GM21737 (cell line): ENCODE data around the gene BRSK2.
"Not testable (repeated sequence)": the region's sequence is repeated elsewhere in the genome, so short reads cannot be mapped to it uniquely, and the experiment has no call there.

ENCODE experiments used
- ATAC-seq: cut with Tn5 transposase; IDR thresholded peaks from one replicate; pipeline ENCODE4 v1.9.1; 2021; ENCODE audit warnings: mild to moderate bottlenecking, moderate library complexity; ENCODE audit not compliant: unreplicated experiment

BRSK2 gene

GRCh38 chr11:1433568-1433967, 43.8 kb downstream of the BRSK2 start:
- ATAC-seq, result no peak

DNA sequence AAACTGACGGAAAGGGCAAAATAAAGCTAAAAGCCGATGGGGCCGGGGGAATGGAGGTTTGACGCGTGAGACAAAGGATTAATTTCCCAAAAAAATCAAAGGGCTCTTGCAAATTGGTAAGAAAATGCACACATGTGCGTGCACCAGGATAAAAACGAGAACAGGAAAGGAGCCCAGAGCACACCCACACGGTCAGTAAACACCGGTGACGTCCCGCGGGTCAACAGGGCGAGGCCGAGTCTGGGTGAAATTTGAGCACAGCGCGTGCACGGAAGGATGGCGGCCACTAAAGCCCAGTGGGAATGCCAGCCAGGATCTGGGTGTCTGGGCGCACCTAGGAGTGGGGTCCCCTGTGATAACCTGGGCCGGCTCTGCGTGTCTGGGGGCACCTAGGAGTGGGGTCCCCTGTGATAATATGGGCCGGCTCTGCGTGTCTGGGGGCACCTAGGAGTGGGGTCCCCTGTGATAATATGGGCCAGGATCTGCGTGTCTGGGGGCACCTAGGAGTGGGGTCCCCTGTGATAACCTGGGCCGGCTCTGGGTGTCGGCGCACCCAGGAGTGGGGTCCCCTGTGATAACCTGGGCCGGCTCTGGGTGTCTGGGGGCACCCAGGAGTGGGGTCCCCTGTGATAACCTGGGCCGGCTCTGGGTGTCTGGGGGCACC, 44.4 kb downstream of the BRSK2 start:
- ATAC-seq, result no peak

DNA sequence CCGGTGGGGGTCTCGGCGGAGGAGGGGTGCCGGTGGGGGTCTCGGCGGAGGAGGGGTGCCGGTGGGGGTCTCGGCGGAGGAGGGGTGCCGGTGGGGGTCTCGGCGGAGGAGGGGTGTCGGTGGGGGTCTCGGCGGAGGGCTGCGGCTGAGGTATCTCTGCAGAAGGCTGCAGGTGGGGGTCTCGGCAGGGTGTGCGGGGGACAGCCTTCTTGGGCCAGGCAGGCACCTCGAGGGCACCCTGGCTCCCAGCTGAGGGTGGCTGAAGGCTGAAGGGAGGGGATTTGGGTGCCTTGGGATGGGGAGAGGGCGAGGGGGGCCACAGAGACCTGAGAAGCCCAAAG, 45.7 kb downstream of the BRSK2 start:
- ATAC-seq, result not testable (repeated sequence)

- ATAC-seq, result no peak
Observed at GRCh38 chr11:1435820-1436467, 46.2 kb downstream of the BRSK2 start.

DNA sequence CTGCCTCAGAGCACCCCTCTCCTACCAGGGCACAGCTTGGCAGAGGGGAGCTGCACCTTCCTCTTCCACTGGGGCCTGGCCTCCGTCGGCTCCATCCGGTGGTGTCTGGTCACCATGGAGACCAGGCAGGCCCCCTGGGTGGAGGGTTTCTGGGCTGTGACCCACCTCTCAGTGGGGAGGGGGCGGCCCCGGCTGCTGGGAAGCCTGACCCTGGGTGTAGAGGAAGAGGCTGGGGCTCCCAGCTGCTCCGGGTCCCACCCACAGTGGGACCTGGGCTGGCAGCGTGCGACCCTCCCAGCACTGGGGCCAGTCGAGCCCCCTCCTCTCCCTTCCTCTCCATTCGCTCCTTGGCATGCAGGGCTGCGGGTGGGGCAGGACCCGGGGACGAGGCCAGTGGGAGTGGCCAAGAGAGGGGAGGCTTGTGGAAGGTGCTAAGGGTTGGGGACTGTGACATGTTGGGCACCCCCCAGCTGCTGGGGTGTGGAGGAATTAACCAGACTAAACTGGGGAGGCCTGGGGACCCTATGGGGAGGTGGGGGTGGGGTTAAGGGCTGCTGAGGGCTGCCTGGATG, 46.8 kb downstream of the BRSK2 start:
- ATAC-seq, result no peak

DNA sequence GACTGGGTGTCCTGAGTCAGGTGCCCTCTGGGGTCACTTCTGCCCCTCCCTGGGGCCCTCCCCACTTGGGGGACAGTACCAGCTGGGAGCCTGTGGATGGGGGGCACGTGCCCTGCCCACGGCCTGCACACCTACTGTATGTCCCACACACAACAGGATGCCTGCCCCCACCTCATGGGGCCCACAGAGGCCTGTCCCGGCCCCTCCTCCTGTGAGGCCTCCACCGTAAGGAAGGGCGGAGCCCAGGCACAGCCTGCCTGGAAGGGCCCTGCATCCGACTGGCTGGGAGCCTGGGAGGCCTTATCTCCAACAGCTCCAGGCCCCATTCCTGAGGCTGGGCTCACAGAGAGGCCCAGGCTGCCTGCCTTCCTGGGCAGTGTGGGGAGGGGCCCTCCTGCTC, 47.8 kb downstream of the BRSK2 start:
- ATAC-seq, result no peak

DNA sequence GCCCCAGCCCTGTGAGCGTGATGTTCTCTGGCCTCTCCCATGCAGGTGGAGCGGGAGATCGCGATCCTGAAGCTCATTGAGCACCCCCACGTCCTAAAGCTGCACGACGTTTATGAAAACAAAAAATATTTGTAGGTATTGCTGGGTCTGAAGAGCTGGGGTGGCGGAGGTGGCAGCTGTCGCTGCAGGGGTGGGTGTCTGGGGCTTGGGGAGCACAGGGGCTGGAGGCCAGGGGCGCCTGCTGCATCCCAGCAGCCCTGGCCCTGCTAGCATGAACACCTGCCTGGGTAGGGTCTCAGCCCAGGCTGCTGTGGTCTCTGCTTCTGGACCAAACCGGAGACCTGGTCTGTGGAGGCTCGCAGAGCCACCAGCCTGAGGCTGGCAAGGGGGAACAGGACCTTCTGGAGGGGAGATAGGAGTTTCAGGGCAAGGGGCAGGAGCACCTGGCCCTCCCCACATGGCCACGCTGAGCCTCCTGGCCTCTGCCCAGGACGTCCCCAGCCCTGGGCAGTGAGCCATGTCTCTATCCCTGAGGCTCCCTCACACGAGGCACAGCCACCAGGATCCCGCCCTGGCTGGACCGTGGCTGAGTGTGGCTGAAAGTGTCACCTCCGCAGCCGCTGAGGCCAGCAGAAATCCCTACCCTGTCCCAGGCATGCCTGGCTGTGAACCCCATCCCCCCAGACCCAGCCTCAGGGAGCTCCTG, 48.7 kb downstream of the BRSK2 start:
- no peak for ATAC-seq

GRCh38 chr11:1438967-1439330, 49.2 kb downstream of the BRSK2 start:
- ATAC-seq, result no peak

- no peak for ATAC-seq
Observed at GRCh38 chr11:1439341-1439740, 49.6 kb downstream of the BRSK2 start.

DNA sequence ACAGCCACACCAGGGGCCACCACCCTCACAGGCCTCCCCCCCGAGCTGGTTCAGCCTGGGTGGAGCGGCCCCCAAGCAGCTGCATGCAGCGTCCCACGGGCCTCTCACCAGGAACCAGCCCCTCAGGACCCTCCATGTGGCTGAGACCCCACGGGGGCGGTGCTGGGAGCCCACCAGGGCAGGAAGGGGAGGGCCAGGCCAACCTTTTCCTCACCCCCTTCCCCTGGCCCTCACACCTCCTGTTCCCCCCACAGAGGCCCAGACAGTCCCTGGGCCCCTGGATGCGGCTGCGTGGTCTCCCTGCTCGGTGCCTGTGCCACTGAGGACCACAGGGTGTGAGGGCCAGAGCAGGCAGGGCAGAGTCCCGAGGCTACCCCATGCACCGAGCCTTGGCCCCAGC, 50.3 kb downstream of the BRSK2 start:
- ATAC-seq, result no peak

DNA sequence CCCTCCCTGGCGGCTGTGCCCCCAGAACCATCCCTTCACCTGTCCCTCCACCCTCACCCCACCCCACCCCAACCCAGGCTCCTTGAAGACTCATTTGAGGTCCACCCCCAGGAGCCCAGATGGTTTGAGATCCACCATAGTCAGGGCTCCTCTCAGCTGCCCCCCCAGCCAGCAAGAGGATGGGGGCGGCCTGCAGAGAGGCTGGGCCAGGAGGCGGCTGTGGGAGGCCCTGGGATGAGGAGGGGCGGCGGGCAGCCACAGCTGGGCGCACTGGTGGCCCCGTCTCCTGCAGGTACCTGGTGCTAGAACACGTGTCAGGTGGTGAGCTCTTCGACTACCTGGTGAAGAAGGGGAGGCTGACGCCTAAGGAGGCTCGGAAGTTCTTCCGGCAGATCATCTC, 50.8 kb downstream of the BRSK2 start:
- no peak for ATAC-seq

DNA sequence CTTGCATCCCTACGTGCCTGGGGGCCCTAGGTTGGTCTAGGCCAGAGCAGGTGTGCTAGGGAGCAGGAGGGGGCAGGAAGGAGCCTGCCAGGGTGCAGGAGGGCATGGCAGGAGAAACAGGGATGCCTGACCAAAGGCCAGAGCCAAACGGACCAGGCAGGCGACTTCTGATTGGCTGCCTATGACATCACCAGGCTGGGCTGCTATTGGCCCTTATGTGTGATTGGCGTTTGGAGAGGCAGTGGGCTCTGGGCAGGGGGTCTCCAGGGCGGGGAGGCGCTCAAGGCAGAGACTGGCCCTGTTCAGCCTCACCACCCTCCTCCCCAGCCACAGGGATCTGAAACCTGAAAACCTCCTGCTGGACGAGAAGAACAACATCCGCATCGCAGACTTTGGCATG, 52.4 kb downstream of the BRSK2 start:
- no peak for ATAC-seq

GRCh38 chr11:1442807-1443366, 53.2 kb downstream of the BRSK2 start:
- ATAC-seq, result no peak

DNA sequence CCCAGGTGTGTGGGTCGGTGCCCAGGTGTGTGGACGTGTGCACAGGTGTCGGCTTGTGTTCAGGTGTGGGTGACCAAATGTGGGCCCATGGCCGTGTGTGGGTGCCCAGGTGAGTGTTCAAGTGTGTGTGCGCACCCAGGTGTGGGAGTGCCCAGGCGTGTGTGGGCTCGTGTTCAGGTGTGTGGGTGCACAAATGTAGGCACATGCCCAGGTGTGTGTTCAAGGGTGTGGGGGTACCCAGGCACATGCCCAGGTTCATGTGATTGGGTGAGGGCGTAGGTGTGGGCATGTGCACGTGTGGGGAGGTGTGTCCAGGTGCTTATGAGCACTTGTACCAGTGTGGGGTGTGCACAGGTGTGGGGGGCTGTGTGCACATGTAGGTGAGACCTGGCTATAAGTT, 54.0 kb downstream of the BRSK2 start:
- no peak for ATAC-seq

- ATAC-seq, result no peak
Observed at GRCh38 chr11:1444321-1444720, 54.6 kb downstream of the BRSK2 start.

- ATAC-seq, result no peak
Observed at GRCh38 chr11:1444823-1445422, 55.2 kb downstream of the BRSK2 start.

DNA sequence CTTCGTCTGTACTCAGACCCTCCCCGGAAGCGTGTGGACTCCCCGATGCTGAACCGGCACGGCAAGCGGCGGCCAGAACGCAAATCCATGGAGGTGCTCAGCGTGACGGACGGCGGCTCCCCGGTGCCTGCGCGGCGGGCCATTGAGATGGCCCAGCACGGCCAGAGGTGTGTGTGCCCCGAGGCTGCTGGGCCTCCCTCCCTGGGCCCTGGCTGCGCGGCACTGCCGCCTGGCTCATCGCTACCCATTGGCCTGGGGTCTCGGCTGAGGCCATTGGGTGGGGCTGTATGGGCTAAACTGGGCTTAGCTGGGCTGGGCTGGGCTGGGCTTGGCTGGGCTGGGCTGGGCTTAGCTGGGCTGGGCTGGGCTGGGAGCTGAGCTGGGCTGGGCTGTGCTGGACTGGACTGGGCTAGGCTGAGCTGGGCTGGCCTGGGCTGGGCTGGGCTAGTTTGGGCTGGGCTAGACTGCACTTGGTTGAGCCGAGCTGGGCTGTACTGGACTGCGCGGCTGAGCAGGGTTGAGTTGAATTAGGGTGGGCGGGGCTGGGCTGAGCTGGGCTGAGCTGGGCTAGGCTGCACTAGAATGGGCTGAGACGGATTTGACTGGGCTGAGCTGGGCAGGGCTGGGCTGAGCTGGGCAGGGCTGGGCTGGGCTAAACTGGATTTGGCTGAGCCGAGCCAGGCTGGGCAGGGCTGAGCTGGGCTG, 56.2 kb downstream of the BRSK2 start:
- ATAC-seq, result no peak

DNA sequence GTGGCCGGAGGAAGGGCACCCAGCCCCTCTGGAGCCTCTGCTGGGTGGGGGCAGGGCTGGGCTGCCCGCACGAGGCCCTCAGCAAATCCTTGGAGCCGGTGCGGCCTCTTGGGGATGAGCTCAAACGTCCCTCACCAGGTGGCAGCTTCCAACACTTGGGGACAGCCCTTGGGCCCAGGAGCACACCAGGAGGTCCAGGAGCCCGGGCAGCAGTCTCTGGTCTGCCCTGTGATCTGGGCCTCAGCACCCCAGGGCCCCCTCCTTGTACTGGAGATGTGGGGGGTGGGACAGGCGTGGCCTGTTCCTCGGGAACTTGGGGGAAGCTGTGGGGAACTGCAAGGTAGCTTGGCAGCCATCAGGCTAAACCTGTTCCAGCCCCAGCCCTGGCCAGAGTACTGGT, 56.9 kb downstream of the BRSK2 start:
- no peak for ATAC-seq

- no peak for ATAC-seq
Observed at GRCh38 chr11:1447845-1448825, 58.4 kb downstream of the BRSK2 start.

GRCh38 chr11:1448882-1449281, 59.1 kb downstream of the BRSK2 start:
- ATAC-seq, result no peak
